ENCODE measurements around the gene PRKG1. TPM values are rescaled to one million over a fixed set of nuclear protein-coding genes. Genes with fewer than 3 reads are reported as not detected.

The PRKG1 gene
- total RNA-seq, 1 experiment from 2014 or later = 16.5 TPM

DNA sequence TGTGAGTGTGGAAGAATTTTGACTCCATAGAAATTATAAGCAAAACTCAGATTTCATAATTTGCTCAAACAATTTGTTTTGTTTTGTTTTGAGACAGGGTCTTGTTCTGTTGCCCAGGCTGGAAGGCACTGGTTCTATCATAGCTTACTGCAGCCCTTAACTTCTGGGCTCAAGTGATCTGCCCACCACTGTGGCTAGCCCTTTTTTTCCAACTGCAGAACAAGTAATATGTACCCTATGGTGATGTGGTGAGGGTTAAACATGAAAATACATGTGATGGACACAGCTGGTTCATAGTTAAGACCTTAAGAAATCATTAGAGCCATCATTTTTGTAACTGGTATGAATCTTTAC lies 594.0 kb downstream of the PRKG1 start:
- POLR2A ChIA-PET = no interaction called here
- TF ChIP-seq, protein P1, sequence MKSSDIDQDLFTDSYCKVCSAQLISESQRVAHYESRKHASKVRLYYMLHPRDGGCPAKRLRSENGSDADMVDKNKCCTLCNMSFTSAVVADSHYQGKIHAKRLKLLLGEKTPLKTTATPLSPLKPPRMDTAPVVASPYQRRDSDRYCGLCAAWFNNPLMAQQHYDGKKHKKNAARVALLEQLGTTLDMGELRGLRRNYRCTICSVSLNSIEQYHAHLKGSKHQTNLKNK (CRISPR knock-in tag; IDR thresholded peaks at IDR 0.05) = no peak
- TF ChIP-seq EMX1 (CRISPR knock-in tag; IDR thresholded peaks at IDR 0.05) = no peak
- TF ChIP-seq, protein P2, sequence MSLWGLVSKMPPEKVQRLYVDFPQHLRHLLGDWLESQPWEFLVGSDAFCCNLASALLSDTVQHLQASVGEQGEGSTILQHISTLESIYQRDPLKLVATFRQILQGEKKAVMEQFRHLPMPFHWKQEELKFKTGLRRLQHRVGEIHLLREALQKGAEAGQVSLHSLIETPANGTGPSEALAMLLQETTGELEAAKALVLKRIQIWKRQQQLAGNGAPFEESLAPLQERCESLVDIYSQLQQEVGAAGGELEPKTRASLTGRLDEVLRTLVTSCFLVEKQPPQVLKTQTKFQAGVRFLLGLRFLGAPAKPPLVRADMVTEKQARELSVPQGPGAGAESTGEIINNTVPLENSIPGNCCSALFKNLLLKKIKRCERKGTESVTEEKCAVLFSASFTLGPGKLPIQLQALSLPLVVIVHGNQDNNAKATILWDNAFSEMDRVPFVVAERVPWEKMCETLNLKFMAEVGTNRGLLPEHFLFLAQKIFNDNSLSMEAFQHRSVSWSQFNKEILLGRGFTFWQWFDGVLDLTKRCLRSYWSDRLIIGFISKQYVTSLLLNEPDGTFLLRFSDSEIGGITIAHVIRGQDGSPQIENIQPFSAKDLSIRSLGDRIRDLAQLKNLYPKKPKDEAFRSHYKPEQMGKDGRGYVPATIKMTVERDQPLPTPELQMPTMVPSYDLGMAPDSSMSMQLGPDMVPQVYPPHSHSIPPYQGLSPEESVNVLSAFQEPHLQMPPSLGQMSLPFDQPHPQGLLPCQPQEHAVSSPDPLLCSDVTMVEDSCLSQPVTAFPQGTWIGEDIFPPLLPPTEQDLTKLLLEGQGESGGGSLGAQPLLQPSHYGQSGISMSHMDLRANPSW (CRISPR knock-in tag; conservative IDR thresholded peaks at IDR 0.05; ENCODE audit: low read depth) = no peak
- no peak for TF ChIP-seq NR2C2 (CRISPR knock-in tag; IDR thresholded peaks at IDR 0.05)
- no peak for TF ChIP-seq OVOL2 (CRISPR knock-in tag; IDR thresholded peaks at IDR 0.05; ENCODE audit: borderline replicate concordance)
- TF ChIP-seq ATF1 (CRISPR knock-in tag; IDR thresholded peaks at IDR 0.05) = no peak
- TF ChIP-seq, protein P3, sequence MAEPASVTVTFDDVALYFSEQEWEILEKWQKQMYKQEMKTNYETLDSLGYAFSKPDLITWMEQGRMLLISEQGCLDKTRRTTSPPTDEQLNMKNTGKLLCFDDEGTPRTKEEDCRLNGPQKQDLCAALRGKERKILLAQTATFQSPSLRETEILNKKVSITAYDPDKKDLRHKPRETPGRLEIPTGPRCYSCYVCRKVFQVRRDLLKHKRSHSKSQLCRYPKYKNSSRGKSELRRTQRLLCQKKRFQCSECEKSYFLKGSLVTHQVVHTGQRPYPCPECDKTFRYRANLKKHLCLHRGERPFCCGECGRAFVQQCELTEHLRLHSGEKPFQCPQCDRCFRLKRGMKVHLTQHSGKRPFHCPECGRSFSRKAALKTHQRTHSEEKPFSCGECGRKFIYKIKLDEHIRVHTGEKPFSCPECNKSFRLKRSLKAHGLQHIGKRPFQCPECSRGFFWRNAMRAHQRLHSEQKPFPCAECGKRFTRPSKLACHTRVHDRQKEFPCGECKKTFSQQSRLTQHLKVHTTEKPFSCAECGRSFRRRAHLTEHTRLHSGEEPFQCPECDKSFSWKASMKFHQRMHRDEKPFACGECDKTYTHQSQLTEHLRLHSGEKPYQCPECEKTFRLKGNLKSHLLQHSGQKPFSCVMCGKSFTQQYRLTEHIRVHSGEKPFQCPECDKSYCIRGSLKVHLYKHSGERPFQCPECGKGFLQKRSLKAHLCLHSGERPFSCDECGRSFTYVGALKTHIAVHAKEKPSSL (CRISPR knock-in tag; conservative IDR thresholded peaks at IDR 0.05) = no peak
- TF ChIP-seq CBFB (CRISPR knock-in tag; IDR thresholded peaks at IDR 0.05; ENCODE audit: low read depth) = no peak
- TF ChIP-seq, protein P4, sequence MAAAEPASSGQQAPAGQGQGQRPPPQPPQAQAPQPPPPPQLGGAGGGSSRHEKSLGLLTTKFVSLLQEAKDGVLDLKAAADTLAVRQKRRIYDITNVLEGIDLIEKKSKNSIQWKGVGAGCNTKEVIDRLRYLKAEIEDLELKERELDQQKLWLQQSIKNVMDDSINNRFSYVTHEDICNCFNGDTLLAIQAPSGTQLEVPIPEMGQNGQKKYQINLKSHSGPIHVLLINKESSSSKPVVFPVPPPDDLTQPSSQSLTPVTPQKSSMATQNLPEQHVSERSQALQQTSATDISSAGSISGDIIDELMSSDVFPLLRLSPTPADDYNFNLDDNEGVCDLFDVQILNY (CRISPR knock-in tag; IDR thresholded peaks at IDR 0.05) = no peak
- TF ChIP-seq, protein P5, sequence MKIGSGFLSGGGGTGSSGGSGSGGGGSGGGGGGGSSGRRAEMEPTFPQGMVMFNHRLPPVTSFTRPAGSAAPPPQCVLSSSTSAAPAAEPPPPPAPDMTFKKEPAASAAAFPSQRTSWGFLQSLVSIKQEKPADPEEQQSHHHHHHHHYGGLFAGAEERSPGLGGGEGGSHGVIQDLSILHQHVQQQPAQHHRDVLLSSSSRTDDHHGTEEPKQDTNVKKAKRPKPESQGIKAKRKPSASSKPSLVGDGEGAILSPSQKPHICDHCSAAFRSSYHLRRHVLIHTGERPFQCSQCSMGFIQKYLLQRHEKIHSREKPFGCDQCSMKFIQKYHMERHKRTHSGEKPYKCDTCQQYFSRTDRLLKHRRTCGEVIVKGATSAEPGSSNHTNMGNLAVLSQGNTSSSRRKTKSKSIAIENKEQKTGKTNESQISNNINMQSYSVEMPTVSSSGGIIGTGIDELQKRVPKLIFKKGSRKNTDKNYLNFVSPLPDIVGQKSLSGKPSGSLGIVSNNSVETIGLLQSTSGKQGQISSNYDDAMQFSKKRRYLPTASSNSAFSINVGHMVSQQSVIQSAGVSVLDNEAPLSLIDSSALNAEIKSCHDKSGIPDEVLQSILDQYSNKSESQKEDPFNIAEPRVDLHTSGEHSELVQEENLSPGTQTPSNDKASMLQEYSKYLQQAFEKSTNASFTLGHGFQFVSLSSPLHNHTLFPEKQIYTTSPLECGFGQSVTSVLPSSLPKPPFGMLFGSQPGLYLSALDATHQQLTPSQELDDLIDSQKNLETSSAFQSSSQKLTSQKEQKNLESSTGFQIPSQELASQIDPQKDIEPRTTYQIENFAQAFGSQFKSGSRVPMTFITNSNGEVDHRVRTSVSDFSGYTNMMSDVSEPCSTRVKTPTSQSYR (CRISPR knock-in tag; IDR thresholded peaks at IDR 0.05) = no peak
- TF ChIP-seq, protein P6, sequence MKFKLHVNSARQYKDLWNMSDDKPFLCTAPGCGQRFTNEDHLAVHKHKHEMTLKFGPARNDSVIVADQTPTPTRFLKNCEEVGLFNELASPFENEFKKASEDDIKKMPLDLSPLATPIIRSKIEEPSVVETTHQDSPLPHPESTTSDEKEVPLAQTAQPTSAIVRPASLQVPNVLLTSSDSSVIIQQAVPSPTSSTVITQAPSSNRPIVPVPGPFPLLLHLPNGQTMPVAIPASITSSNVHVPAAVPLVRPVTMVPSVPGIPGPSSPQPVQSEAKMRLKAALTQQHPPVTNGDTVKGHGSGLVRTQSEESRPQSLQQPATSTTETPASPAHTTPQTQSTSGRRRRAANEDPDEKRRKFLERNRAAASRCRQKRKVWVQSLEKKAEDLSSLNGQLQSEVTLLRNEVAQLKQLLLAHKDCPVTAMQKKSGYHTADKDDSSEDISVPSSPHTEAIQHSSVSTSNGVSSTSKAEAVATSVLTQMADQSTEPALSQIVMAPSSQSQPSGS (CRISPR knock-in tag; IDR thresholded peaks at IDR 0.05; ENCODE audit: borderline replicate concordance, low read depth) = no peak
- TF ChIP-seq NR3C1 (CRISPR knock-in tag; conservative IDR thresholded peaks at IDR 0.05; ENCODE audit: low read depth) = no peak
- TF ChIP-seq GRHL2 (CRISPR knock-in tag; IDR thresholded peaks at IDR 0.05; ENCODE audit: insufficient replicate concordance, severe bottlenecking) = no peak
- TF ChIP-seq JUN (CRISPR knock-in tag; IDR thresholded peaks at IDR 0.05) = no peak
- TF ChIP-seq ZNF671 (CRISPR knock-in tag; IDR thresholded peaks at IDR 0.05) = no peak
- TF ChIP-seq RORB (CRISPR knock-in tag; IDR thresholded peaks at IDR 0.05) = no peak
- no peak for TF ChIP-seq ZNF423 (CRISPR knock-in tag; IDR thresholded peaks at IDR 0.05)
- TF ChIP-seq ETV6 (CRISPR knock-in tag; IDR thresholded peaks at IDR 0.05) = no peak
- TF ChIP-seq NFATC4 (CRISPR knock-in tag; IDR thresholded peaks at IDR 0.05) = no peak
- TF ChIP-seq RELA (CRISPR knock-in tag; IDR thresholded peaks at IDR 0.05; ENCODE audit: borderline replicate concordance) = no peak
- Mint-ChIP-seq H3K27me3 (ENCODE audit: low read depth) (no peaks in the 10 kb centered on the region), H3K9me3 (peaks cover 16% of the 10 kb centered on the region), H3K4me1 (peaks cover 8% of the 10 kb centered on the region), H3K4me3 (no peak overlapping the region), H3K27ac (no peak overlapping the region), H3K36me3 (peaks cover 6% of the 10 kb centered on the region; the same call in 1 of the 2 replicates)
- ATAC-seq = no peak
- CTCF ChIA-PET = no interaction called here
- DNase-seq (ENCODE audit: low spot score) = no peak

Data from WTC11 (cell line).